NCI-H1105 (cell line): ENCODE measurements around the gene RFX7.

Experiments
- DNase-seq: peaks from one replicate; lab custom pipeline; 2025; lab: John Stamatoyannopoulos, UW

The RFX7 gene

GRCh38 chr15:56126409-56126808, 117.3 kb downstream of the RFX7 start:
- no peak for DNase-seq

DNA sequence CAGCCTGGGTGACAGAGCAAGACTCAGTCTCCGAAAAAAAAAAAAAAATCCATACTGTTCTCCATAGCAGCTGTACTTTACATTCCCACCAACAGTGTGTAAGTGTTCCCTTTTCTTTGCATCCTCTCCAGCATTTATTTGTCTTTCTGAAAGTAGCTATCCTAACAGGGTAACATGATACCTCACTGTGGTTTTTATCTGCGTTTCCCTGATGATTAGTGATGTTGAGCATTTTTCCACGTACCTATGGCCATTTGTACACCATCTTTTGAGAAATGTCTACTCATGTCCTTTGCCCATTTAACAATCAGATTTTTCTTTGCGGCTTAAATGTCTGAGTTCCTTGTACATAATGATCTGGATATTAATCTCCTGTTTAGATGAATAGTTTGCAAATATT, 119.3 kb downstream of the RFX7 start:
- no peak for DNase-seq

GRCh38 chr15:56105855-56106254, 137.8 kb downstream of the RFX7 start:
- no peak for DNase-seq

DNA sequence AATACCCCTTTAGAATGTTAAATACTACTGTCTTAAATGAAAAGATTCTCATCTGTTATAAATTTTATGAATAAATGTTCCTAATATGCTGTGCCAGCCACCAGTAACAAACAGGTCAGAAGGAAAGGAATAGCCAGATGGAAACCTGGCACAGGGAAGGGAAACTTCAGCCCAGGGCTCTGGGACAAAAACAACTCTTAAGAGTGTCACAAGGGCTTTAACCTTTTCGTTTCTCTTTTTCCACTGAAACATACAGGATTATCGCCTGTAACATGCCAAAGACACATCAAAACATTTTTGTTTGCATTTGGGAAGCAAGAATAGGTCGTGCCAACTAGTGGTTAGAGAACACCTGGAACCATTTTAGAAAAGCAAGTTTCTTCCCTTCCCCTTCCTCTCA, 141.2 kb downstream of the RFX7 start:
- DNase-seq: no peak

GRCh38 chr15:56099311-56099710, 144.4 kb downstream of the RFX7 start:
- DNase-seq: no peak

- no peak for DNase-seq
Observed at GRCh38 chr15:56098195-56098863, 145.3 kb downstream of the RFX7 start.

GRCh38 chr15:56095406-56095805, 148.3 kb downstream of the RFX7 start:
- DNase-seq: no peak

DNA sequence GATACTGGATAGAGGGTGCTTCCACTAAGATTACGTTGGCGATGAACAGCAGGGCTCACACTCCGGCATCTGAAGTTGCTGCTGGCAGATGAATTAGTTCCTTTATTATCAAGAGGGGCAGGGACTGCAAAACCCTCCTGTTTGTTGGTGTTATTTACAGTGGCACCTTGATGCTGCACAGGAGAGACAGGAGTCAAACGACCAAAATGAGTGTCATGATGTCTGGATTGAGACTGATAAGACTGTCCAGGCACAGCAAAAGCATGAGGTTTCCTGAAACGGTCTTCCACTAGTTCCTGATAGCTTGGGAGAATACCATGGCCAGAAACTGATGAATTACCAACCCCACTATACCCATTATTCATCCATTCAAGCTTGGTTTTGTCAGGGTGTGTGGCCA, 149.5 kb downstream of the RFX7 start:
- no peak for DNase-seq

GRCh38 chr15:56088389-56088788, 155.3 kb downstream of the RFX7 start:
- no peak for DNase-seq

GRCh38 chr15:56086566-56086965, 157.1 kb downstream of the RFX7 start:
- no peak for DNase-seq

- no peak for DNase-seq
Observed at GRCh38 chr15:56082263-56082761, 161.4 kb downstream of the RFX7 start.

- no peak for DNase-seq
Observed at GRCh38 chr15:56077081-56077480, 166.6 kb downstream of the RFX7 start.

- no peak for DNase-seq
Observed at GRCh38 chr15:56076640-56077039, 167.0 kb downstream of the RFX7 start.

GRCh38 chr15:56074481-56075265, 169.0 kb downstream of the RFX7 start:
- no peak for DNase-seq

DNA sequence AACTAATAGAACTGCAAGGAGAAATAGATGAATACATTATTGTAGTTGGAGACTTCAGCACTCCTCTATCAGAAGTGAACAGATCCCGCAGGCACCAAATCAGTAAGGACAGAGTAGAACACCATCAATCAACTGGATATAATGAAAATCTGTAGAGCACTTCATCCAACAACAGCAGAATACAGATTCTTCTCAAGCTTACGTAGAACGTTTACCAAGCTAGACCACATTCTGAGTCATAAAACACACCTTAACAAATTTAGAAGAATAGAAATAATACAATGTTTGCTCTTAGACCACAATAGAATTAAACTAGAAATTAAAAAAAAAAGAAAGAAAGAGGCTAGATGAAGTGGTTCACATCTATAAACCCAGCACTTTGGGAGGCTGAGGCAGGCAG, 179.5 kb downstream of the RFX7 start:
- DNase-seq: no peak

GRCh38 chr15:56059716-56060115, 184.0 kb downstream of the RFX7 start:
- no peak for DNase-seq

- no peak for DNase-seq
Observed at GRCh38 chr15:56058986-56059385, 184.7 kb downstream of the RFX7 start.

DNA sequence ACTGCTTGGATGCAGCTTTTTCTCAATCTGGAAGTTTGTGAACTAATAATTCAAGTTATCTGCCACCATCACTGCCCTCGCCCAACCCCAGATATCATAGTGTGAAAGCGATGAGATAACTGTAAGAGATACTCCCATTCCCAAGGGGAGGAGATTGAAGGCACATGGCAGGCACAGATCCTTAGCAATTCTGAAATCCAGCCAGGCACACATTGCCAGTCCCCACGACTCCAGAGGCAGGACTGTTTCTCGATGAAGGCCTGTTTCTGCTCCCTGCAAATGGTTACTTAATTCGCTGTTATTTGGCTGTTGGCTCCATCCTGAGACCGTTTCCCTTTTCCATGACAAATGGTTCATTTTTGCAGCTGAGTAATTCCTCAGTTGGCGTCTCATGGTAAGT, 187.1 kb downstream of the RFX7 start:
- DNase-seq: no peak

- no peak for DNase-seq
Observed at GRCh38 chr15:56053046-56053400, 190.7 kb downstream of the RFX7 start.

GRCh38 chr15:56052395-56053045, 191.2 kb downstream of the RFX7 start:
- DNase-seq: no peak

- no peak for DNase-seq
Observed at GRCh38 chr15:56051676-56052075, 192.0 kb downstream of the RFX7 start.

DNA sequence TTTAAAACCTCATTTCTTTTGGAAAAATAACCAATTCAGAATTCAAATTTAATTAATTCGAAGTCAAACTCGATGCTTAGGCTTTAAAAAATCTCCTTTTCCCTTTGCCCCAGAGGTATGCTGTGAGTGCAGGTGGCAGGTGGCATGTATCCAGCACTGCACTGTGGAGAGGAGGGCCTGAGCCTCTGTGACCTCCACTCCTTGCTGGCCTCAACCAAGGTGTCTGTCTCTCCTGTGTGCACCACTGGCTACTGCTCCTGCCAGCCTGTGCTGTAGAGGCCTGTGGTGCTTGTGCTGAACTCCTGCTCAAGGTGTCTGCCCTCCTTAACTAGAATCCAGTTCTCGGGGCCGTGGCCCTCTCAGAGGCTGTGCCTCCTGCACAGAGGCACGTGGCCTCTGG, 194.1 kb downstream of the RFX7 start:
- DNase-seq: no peak

- no peak for DNase-seq
Observed at GRCh38 chr15:56047354-56047753, 196.3 kb downstream of the RFX7 start.
